ENCODE results near the gene ST8SIA2.

The ST8SIA2 gene

DNA sequence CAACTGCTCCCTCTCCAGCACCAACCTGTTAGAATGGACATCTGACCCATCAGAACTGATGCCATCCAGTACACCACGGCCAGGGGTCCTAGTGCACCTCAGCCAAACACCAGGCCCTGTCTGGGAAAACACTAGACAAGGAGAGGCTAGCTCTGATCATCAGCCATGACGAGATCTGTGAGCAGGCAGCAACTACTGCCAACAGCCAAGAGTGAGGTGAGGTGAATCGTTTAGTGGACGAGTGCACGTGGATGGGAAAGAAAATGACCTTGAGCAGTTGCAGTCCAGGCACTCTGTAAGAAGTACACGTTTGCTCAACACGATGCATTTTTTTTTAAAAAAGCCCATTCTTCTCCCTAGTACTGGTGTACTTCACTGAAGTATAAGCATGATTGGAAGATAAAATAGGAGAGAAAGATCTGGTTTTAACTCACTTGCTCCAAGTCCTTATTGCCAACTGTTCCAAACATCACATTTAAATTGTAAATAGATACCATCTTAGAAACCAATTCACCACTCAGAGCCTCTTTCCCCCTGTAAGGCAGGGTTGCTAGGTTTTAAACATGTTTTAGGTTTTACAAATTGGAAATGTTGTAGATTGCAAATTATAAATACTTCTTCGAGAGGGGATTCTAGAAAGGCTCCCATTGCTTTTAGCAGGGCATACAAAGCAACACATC, 5.7 kb downstream of the ST8SIA2 start:
- no peak for DNase-seq

DNA sequence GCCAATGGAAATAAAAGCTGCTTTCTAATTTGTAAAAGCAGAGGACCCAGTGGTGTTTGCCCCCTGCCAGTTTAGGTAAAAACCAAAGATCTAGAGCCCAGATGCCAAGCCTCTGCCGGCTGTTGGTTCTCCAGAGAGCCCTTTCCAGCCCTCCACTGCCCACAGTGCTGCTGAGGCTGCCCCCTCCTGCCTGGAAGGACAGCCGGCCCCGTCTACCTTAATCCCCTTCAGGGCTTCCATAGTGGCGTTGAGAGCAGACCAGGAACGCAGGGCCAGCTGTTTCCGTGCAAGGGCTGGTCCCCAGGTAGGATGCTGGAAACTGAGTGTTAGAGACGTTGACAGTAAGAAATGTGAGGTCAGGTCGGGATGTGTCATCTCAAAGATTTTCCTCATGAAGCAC, 6.9 kb downstream of the ST8SIA2 start:
- DNase-seq: no peak

DNA sequence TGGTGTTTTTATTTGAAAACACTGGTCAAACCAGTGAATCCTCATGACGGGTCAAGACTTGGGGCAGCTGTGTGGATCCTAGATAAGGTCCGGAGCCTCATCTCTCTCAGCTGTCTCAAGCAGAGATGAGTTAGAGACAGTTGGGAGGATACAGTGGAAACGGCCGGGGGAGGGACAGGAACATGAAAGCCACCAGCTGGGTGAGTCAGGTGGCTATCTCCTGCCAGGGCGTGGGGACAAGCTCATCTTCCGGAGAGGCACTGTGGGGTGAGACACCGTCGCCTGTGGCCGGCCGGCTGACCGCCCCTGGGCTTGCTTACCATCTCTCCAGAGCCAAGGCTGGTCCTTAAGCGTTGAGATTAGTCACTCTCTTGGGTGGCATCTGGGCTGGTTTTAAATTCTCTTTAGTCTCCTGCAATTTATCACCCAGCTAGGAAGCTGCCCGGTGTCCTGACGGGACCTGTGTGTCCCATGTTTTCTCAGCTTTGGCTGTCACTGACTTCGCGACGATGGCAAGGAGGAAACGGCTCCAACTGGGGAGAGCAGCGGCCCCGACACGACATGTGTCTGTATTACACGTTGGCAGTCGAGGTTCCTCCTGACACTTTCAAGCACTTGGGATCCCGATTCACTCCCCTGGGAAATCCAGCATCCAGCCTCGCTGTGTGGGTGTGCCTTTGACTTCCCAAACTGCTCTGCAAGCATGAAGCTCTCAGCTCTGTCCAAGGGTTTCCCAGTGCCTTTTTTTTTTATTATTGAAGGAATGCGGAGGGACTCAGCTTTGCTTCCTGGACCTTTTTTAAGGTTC, 7.5 kb downstream of the ST8SIA2 start:
- DNase-seq: no peak

DNA sequence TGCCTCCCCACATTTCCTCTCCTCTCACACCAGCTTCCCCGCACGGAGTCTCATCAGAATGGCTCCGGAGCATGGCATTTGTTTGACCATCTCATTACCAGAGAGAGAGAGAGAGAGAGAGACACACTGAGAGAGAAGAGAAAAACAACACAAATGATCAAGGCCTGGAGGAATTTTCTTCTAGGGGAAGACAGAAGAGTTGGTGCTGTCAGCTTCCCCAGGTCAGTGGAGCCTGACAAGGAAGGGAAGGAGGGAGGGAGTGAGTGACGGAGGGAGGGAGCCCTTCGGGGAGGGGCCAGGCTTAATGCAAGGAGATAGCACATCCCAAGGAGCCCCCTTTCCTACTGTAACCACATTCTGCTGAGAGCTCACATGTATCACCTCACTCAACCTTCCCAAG, 9.1 kb downstream of the ST8SIA2 start:
- DNase-seq: no peak

GRCh38 chr15:92405942-92406341, 12.3 kb downstream of the ST8SIA2 start:
- no peak for DNase-seq

DNA sequence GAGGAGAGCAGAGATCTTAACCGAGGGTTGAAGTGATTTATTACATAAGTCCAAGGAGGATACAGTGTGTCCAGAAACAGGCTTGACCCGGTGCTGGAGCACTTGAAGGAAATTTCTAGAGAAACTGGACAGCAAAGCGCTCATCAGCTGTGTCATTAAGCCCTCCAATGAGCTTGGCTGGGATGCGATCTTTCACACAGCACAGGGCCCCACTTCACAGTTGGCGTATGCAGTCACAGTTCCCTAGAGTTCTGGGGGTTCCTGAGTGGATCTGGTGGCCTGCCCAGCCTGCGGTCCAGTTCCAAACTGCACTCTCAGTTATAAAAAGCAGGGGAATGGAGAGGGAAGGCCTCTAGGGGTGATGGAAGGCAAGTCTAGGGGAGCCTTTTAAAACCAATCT, 13.6 kb downstream of the ST8SIA2 start:
- no peak for DNase-seq

DNA sequence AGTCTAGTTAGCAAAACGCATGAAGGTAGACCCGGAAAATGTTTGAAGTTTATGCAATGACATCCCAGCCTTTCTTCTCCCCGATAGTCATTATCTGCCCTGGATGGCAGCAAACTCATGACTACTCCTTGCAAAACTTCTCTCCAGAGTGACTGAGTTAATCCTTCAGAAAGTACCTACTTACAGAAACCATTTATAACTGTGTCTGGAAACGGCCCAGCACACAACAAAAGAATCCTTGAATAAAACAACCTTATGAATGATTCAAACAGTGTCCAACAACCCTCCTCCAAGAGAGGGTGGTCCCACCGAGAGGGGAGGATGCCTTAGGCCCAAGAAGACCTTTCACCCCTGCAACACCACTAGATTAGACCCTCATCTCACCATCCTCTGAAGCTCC, 14.2 kb downstream of the ST8SIA2 start:
- no peak for DNase-seq

GRCh38 chr15:92409006-92409405, 15.3 kb downstream of the ST8SIA2 start:
- DNase-seq: no peak

- no peak for DNase-seq
Measured at GRCh38 chr15:92409521-92409920, 15.8 kb downstream of the ST8SIA2 start.

- no peak for DNase-seq
Measured at GRCh38 chr15:92410537-92410936, 16.9 kb downstream of the ST8SIA2 start.

DNA sequence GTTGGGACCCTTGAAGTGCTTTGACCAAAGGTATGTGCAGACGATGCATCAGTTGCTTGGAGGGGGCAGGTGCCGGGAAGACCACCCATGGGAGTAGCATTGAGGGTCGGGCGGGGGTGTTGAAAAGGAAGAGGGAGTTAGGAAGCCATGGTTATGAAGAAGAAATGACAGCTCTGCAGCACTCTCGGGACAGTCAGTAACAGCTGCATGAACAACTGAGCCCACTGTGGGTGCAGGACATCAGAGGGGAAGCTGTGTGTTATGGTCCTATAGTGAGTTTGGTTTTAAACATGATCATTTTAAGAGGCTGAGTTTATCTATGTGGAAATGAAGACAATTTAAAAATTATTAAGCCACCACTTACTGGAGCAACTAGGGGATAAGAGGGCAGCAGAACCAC, 17.6 kb downstream of the ST8SIA2 start:
- DNase-seq: no peak

DNA sequence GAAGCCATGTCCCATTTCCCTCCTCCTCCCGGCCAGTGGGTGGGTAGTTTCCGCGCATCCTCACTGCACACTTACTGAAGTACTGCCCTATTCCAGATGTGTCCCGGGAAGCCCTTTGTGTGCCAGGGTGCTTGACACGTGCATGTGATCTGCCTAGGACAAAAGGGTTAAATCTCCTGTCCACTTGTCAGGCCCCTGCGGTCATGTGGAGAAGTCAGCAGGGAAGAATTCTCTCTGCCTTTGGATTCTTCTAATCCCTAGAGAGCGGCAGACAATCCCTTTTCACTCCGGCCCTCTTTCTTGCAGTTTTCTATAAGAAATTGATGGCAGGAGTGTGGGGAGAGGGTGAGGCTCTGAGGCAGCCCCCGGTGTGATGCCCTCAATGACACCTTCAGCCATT, 19.8 kb downstream of the ST8SIA2 start:
- no peak for DNase-seq

- DNase-seq: no peak
Measured at GRCh38 chr15:92415639-92416297, 22.1 kb downstream of the ST8SIA2 start.

DNA sequence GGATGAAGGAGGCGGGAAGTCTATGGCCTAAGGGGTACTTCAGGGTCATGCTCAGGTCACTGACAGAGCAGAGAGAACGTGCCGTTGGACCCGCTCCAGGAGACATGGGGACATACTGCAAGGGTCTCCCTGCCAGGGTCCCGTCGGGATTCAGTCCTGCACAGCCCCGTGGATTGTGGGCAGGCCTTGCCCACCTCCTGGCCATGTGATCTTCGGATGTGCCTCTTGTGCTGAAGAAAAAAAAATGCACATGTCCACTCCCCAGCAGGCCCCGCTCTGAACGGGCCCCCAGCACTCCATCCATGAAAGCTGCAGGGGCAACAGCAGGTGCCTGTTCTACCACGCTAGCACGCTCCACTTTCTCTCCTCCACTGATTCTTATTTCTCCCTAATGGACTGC, 22.9 kb downstream of the ST8SIA2 start:
- DNase-seq: no peak

DNA sequence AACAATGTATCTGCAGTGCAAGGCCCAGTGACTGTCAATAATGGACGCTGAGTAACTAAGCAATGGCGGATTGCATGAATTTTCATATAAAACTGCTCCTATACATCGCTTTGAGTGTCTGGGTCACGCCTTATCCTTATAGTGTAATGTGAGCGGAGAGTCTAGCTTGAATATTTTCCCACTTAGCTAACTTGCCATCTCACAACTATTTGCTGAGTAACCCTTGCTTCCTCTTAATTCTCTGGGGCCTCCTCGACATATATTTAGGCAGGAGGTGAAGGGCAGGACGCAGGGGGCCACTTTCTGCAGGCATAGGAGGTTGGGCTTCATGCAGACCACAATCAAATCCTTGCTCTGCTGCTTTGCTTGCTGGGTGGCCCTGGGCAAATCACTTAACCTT, 24.0 kb downstream of the ST8SIA2 start:
- no peak for DNase-seq

DNA sequence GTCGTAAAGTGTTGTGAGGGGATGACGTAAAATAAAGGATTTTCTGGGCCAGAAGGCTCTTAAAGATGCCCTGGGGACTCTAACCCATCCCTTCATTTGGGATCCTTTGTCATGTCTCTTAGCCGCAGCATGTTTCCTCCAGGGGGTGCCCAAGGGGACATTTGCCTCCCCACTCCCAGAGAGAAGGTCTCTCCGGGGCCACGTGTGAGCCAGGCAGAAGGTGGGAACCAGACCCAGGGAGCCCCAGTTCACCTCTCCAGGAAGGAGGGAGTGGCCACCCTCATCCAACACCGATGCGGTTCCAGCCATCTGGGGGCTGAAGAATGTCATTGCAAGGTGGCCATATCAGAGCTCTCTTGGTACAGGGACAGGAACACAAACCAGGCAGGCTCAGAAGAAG, 25.2 kb downstream of the ST8SIA2 start:
- no peak for DNase-seq

- DNase-seq: no peak
Measured at GRCh38 chr15:92421976-92422375, 28.3 kb downstream of the ST8SIA2 start.

DNA sequence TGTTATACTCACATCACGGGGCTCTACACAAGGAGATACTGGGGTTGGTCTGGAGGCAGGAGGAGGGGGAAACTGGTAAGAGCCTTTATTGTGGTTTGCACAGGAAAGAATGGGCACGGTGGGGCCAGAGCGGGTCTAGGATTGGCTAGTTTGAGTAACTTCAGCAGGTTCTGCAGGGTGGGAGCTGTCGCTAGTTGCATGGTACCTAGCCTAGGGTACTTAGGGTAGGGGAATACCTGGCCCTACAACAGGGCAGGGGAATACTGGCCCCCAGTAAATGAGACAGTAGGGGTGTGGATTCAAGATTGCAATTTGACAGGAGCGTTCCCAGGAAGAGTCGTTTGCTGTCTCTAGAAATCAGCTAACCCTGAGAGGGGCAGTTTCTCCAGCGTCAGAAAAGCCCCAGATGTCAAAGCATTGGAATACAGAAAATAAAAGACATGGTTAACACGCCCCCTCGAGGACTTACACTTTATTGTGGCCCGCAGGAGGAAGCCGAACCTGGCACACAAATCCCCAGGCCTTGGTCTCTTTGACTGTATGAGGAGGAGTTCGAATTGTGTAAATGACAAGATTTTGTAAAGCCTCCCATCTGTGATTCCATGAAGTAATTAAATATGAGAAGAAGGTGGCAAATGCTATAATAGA, 32.0 kb downstream of the ST8SIA2 start:
- no peak for DNase-seq

- no peak for DNase-seq
Measured at GRCh38 chr15:92429378-92430068, 35.8 kb downstream of the ST8SIA2 start.

DNA sequence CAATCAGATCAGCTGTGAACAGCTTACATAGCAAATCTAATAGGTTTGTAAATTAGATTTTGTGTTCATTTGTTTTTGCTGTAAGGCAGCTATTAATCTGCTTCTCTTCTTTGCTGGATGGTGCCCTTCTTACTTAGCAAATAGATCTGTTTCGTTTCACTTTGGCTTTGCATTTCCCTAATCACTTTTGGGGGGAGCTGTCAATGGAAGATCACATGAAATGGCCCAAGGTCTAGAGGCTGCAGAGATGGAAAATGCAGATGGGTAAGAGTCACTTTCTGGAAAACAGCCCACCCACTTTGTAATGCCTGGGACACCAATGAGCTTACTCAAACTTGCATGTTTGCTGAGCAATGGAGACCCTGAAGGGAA, 36.4 kb downstream of the ST8SIA2 start:
- no peak for DNase-seq

- no peak for DNase-seq
Measured at GRCh38 chr15:92435145-92435544, 41.5 kb downstream of the ST8SIA2 start.

GRCh38 chr15:92438471-92438870, 44.8 kb downstream of the ST8SIA2 start:
- no peak for DNase-seq

- no peak for DNase-seq
Measured at GRCh38 chr15:92443381-92443780, 49.7 kb downstream of the ST8SIA2 start.

All from activated CD4-positive, alpha-beta T cell treated with anti-CD3 and anti-CD28 coated beads for 48 hours (primary cell).